ENCODE results near the gene RPSA.

The RPSA gene

DNA sequence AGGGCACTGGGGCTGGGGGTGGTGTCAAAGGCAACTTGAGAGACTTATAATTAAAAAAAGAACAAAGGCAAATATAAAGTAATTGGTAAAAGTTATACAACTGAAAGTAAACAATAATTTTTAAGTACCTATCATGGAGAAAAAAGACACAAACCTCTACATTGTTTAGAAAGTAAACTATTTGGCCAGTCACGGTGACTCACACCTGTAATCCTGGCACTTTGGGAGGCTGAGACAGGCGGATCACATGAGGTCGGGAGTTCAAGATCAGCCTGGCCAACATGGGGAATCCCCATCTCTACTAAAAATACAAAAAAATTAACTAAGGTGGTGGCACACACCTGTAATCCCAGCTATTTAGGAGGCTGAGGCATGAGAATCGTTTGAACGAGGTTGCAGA, 25.8 kb downstream of the RPSA start:
- TF ChIP-seq, protein P1, sequence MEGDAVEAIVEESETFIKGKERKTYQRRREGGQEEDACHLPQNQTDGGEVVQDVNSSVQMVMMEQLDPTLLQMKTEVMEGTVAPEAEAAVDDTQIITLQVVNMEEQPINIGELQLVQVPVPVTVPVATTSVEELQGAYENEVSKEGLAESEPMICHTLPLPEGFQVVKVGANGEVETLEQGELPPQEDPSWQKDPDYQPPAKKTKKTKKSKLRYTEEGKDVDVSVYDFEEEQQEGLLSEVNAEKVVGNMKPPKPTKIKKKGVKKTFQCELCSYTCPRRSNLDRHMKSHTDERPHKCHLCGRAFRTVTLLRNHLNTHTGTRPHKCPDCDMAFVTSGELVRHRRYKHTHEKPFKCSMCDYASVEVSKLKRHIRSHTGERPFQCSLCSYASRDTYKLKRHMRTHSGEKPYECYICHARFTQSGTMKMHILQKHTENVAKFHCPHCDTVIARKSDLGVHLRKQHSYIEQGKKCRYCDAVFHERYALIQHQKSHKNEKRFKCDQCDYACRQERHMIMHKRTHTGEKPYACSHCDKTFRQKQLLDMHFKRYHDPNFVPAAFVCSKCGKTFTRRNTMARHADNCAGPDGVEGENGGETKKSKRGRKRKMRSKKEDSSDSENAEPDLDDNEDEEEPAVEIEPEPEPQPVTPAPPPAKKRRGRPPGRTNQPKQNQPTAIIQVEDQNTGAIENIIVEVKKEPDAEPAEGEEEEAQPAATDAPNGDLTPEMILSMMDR (IDR thresholded peaks at IDR 0.05; ENCODE audit: low read depth, low read length), result no peak
- H3K9me3 ChIP-seq (ENCODE audit: severe bottlenecking), result no peaks in the 10 kb centered on the region
- H3K27ac ChIP-seq, result no peak overlapping the region
- DNase-seq, result no peak
- H3K4me3 ChIP-seq (ENCODE audit: low read depth, low read length), result no peak overlapping the region
- no peaks in the 10 kb centered on the region for H3K27me3 ChIP-seq (ENCODE audit: insufficient read depth, low read depth, severe bottlenecking)
- H3K36me3 ChIP-seq, result no peaks in the 10 kb centered on the region

DNA sequence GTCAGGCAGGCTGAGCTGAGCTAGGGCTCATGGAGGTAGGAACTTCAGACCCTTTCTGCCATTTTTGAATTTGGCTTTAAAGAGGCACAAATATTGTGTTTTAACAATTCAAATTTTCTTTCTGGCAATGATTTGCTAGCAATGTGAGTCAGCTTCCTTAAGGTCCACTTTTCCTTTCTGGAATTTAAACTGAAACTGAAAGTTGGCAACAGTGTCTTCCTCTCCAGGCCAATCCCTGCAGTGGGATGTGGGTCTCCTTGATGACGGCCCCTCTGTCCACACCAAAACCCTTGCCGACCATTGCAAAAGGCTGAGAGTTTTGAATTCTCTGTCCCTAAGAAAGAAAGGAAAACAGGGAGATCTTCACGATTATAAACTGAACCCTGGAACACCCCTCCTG, 27.1 kb downstream of the RPSA start:
- TF ChIP-seq, protein P1 (IDR thresholded peaks at IDR 0.05; ENCODE audit: low read depth, low read length), result no peak
- H3K27ac ChIP-seq, result no peak overlapping the region
- H3K36me3 ChIP-seq, result no peaks in the 10 kb centered on the region
- H3K4me3 ChIP-seq (ENCODE audit: low read depth, low read length), result no peak overlapping the region
- H3K27me3 ChIP-seq (ENCODE audit: insufficient read depth, low read depth, severe bottlenecking), result no peaks in the 10 kb centered on the region
- no peaks in the 10 kb centered on the region for H3K9me3 ChIP-seq (ENCODE audit: severe bottlenecking)
- no peak for DNase-seq

DNA sequence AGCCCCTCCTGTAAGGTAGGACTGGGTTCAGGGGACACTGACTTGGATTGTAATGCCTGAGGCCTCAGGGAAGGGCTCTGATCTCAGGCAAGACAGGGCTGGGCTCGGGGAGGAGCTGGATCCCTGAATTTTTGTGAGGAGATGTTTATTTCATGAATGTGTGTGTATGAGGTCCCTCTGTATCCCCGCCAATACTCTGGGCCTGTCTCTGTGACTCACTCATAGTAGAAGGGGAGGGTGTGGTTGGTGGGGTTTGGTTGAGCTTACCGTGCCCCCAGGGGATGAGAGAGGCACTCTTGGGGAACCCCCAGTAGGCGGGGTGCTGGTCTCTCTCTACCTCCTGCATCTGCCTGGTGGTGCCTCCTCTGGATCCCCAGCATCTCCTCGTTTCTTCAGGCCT, 28.1 kb downstream of the RPSA start:
- H3K4me3 ChIP-seq (ENCODE audit: low read depth, low read length), result no peak overlapping the region
- no peaks in the 10 kb centered on the region for H3K9me3 ChIP-seq (ENCODE audit: severe bottlenecking)
- no peaks in the 10 kb centered on the region for H3K36me3 ChIP-seq
- H3K27me3 ChIP-seq (ENCODE audit: insufficient read depth, low read depth, severe bottlenecking), result no peaks in the 10 kb centered on the region
- no peak for DNase-seq
- H3K27ac ChIP-seq, result no peak overlapping the region
- TF ChIP-seq, protein P1 (IDR thresholded peaks at IDR 0.05; ENCODE audit: low read depth, low read length), result no peak

DNA sequence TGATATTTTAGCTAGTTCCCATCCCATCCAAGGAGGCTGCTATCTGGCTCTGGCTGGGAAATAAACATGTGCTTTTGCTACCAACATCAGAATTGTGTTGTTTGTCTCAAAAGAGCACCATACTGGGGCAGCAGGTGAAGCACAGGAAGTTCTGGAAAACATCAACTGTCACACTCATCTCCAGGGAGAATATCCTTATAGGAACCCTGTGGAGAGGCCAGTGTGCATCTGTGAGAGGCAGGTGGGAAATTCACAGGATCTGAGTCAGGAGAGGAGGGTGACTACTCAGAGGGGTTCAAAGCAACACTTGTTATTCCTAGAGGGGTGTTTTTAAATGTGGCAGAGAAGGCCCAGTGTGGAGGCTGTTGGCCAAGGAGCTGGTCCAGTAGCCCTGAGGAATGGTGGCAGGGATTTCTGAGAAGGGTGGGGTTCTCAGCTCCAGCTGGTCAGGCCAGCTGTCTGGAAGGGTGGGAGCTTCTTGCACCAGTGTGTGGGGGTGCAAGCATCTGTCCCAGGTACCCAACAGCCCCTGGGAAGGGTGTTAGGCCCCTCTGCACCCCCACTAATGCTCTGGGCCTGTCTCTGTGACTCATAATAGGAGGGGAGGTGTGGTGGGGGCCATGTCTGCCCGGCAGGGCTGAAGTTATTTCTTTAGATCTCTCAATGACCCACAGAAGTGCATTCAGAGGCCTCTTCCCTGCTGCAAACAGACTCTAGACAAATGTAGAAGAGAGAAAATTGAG, 28.7 kb downstream of the RPSA start:
- Histone ChIP-seq H3K27me3 (ENCODE audit: insufficient read depth, low read depth, severe bottlenecking) (no peaks in the 10 kb centered on the region), H3K36me3 (no peaks in the 10 kb centered on the region), H3K9me3 (ENCODE audit: severe bottlenecking) (no peaks in the 10 kb centered on the region), H3K4me3 (ENCODE audit: low read depth, low read length) (no peak overlapping the region), H3K27ac (no peak overlapping the region)
- no peak for DNase-seq
- TF ChIP-seq, protein P1 (IDR thresholded peaks at IDR 0.05; ENCODE audit: low read depth, low read length), result no peak

DNA sequence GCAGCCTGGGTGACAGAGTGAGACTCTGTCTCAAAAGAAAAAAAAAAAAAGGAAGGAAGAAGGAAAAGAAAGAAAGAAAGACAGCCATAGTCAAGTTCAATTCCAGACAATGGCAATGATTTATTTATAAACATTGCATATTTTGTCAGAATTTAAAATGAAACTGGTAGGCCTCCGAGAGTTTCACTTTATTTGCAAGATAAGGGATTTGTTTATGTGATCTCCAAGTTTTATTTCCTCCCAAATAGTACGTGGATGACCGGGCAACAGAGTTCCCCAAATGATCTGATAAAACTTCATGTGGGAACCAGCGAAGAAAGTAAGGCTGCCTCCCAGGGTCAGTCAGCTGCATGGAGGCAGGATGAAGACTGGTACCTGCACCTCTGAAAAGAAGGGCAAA, 32.4 kb downstream of the RPSA start:
- Histone ChIP-seq H3K36me3 (no peaks in the 10 kb centered on the region), H3K27me3 (ENCODE audit: insufficient read depth, low read depth, severe bottlenecking) (no peaks in the 10 kb centered on the region), H3K27ac (no peak overlapping the region), H3K9me3 (ENCODE audit: severe bottlenecking) (no peaks in the 10 kb centered on the region), H3K4me3 (ENCODE audit: low read depth, low read length) (no peak overlapping the region)
- TF ChIP-seq, protein P1 (IDR thresholded peaks at IDR 0.05; ENCODE audit: low read depth, low read length), result no peak
- DNase-seq, result no peak

DNA sequence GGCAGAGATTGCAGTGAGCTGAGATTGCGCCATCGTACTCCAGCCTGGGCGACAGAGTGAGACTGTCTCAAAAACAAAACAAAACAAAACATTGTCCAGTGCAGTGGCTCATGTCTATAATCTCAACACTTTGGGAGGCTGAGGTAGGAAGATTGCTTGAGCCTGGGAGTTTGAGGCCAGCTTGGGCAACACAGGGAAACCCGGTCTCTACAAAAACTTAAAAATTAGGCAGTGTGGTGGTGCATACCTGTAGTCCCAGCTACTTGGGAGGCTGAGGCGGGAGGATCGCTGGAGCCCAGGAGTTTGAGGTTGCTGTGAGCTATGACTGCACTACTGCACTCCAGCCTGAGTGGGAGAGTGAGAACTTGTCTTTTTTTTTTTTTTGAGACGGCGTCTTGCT, 33.8 kb downstream of the RPSA start:
- TF ChIP-seq, protein P1 (IDR thresholded peaks at IDR 0.05; ENCODE audit: low read depth, low read length), result no peak
- no peaks in the 10 kb centered on the region for H3K27me3 ChIP-seq (ENCODE audit: insufficient read depth, low read depth, severe bottlenecking)
- DNase-seq, result no peak
- no peaks in the 10 kb centered on the region for H3K36me3 ChIP-seq
- H3K27ac ChIP-seq, result no peak overlapping the region
- no peak overlapping the region for H3K4me3 ChIP-seq (ENCODE audit: low read depth, low read length)
- H3K9me3 ChIP-seq (ENCODE audit: severe bottlenecking), result no peaks in the 10 kb centered on the region

Measured in WERI-Rb-1 (cell line).